ENCODE results near the gene IFI27L2. TPM values are rescaled to one million over a fixed set of nuclear protein-coding genes. Genes with fewer than 3 reads are reported as not detected.

The IFI27L2 gene
- total and polyA plus RNA-seq, 2 experiments from 2014 or later: 95.3 to 170 TPM

DNA sequence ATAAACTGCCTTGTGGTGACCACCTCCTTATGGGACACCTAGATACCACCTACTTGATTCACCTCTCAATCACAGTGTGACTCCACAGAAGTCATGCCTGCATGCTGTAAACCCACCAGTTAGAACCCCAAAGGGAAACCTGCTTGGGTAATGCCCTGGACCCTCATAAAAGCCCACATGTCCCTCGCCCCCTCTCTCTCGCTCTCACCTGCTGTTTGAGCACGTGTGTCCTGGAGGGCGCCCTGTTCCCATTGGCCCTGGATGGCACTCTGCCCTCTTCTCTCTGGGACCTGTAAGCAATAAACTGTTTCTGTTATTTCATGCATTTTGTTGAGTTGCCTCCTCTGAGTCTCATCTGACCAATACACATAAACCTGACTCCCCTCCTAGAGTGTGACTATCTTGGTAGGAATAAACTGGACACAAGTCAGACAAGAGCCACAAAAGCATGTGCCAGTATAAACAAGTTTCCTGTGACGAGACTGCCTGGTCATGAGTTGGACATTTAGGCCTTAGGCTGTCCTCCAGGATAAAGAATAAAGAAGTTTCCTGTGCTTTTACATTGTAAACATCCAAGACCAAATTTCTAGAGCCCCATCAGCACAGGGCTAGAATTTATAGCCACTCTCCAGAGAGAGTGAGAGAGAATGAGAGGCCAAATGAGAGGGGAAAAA, 8.6 kb downstream of the IFI27L2 start:
- Histone ChIP-seq H3F3A (ENCODE audit: insufficient read depth) (peaks cover 12% of the 10 kb centered on the region), H2AFZ (no peak overlapping the region), H3K4me1 (ENCODE audit: insufficient read depth) (peaks cover 15% of the 10 kb centered on the region), H3K79me2 (ENCODE audit: insufficient read depth) (no peaks in the 10 kb centered on the region), H3K36me3 (ENCODE audit: low read depth) (no peaks in the 10 kb centered on the region), H3K9ac (no peak overlapping the region), H3K4me2 (ENCODE audit: unreplicated experiment) (no peak overlapping the region), H3K27me3 (replicated peaks; ENCODE audit: insufficient read depth) (no peaks in the 10 kb centered on the region; the same call in 1 of the 2 replicates), H3K9me3 (ENCODE audit: low read depth) (no peaks in the 10 kb centered on the region), H4K20me1 (ENCODE audit: insufficient read depth) (no peaks in the 10 kb centered on the region), H3K27ac (peak overlapping the region; percentile 68), H3K4me3 (no peak overlapping the region), H3K9me2 (ENCODE audit: insufficient read depth) (no peaks in the 10 kb centered on the region)
- in situ Hi-C loops (cut with MboI): no loop called here
- TF ChIP-seq EZH2phosphoT487 (IDR thresholded peaks at IDR 0.05; ENCODE audit: insufficient read depth, low read depth) (no peak), EZH2 (IDR thresholded peaks at IDR 0.05; ENCODE audit: insufficient read depth, poor library complexity, severe bottlenecking) (no peak)
- 48 to 50% methylated on average over 5 of the region's 5 CpGs for WGBS, 2 experiments (ENCODE audit: low coverage in 1 of 2, low lambda C conversion rate in 2 of 2, missing lambda C conversion rate in 2 of 2)
- DNase-seq: peak; percentile 86

DNA sequence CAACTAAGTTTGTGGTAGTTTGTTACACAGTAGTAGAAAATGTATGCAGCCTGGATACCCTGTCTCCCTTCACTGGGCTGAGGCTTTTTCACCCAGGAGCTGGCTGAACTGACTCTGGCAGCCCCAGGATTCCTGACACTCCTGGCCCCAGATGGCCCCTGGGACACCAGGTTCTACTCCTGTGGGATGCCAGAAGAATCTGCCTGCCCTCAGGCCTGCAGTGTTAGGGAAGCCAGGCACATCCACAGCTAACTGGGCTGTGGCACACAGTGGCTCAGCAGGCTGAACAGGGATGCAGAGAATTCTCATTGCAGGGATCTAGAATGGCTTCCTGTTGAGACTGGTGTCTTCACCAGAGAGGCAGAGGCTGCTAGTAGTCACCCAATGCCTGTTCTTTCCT, 10.3 kb downstream of the IFI27L2 start:
- no peaks in the 10 kb centered on the region for H3K36me3 ChIP-seq (ENCODE audit: low read depth)
- H3K4me1 ChIP-seq (ENCODE audit: insufficient read depth): peaks cover 15% of the 10 kb centered on the region
- no peak overlapping the region for H3K4me3 ChIP-seq
- no peak for DNase-seq
- no peaks in the 10 kb centered on the region for H3K9me2 ChIP-seq (ENCODE audit: insufficient read depth)
- in situ Hi-C loops (cut with MboI): no loop called here
- no peak overlapping the region for H3K9ac ChIP-seq
- no peak overlapping the region for H3K4me2 ChIP-seq (ENCODE audit: unreplicated experiment)
- no peaks in the 10 kb centered on the region for H4K20me1 ChIP-seq (ENCODE audit: insufficient read depth)
- H3K79me2 ChIP-seq (ENCODE audit: insufficient read depth): no peaks in the 10 kb centered on the region
- peaks cover 12% of the 10 kb centered on the region for H3F3A ChIP-seq (ENCODE audit: insufficient read depth)
- no peak overlapping the region for H3K27ac ChIP-seq
- no peak overlapping the region for H2AFZ ChIP-seq
- TF ChIP-seq EZH2phosphoT487 (IDR thresholded peaks at IDR 0.05; ENCODE audit: insufficient read depth, low read depth) (no peak), EZH2 (IDR thresholded peaks at IDR 0.05; ENCODE audit: insufficient read depth, poor library complexity, severe bottlenecking) (no peak)
- no peaks in the 10 kb centered on the region for H3K9me3 ChIP-seq (ENCODE audit: low read depth)
- H3K27me3 ChIP-seq (replicated peaks; ENCODE audit: insufficient read depth): no peaks in the 10 kb centered on the region; the same call in none of the 2 replicates

DNA sequence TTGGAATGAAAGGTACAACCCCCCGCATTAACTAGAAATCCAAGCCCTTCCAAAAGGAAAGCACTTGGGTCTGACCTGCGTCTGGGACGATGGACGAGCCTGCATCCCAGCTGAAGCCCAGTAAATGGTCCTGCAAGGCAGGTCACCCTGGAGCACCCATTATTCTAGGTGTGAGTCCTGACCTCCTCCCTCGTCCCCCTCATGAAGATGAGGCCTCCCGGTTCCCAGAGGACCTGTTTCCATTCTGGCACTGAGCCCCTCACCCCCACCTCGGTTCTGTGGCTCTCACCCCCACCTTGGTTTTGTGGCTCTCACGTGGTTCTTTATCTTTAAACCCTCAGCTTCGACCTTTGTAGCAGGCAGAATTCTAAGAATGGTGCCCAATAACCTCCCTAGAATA, 11.5 kb downstream of the IFI27L2 start:
- in situ Hi-C loops (cut with MboI): no loop called here

DNA sequence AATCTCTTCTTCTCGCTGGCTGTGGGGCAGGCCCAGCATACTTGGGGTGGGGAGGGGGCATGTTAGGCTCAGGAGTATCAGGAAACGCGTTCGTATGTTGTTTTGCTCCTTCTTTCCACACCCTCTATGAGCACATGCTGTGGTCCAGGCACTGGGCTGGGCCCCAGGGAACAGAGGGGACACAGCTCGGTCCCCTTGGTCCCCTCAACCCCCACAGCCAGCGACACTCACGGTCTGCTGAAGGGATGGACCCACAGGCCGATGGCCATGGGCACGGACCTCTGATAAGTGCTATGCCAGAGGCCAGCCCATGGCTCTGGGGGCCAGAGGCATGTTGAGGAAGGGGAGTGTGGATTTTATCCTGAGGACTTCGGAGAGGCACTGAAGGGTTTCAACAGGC, 12.7 kb downstream of the IFI27L2 start:
- WGBS, 2 experiments (ENCODE audit: low coverage in 1 of 2, low lambda C conversion rate in 2 of 2, missing lambda C conversion rate in 2 of 2): 69 to 75% methylated on average over 10 of the region's 10 CpGs
- in situ Hi-C loops (cut with MboI): no loop called here

More for the DNA sequence above, 11.5 kb downstream of the IFI27L2 start:
- Histone ChIP-seq H3K4me2 (ENCODE audit: unreplicated experiment) (no peak overlapping the region), H2AFZ (no peak overlapping the region), H3K27ac (no peak overlapping the region), H3K4me3 (no peak overlapping the region), H3F3A (ENCODE audit: insufficient read depth) (peaks cover 12% of the 10 kb centered on the region), H3K36me3 (ENCODE audit: low read depth) (no peaks in the 10 kb centered on the region), H3K27me3 (replicated peaks; ENCODE audit: insufficient read depth) (no peaks in the 10 kb centered on the region; the same call in none of the 2 replicates), H3K79me2 (ENCODE audit: insufficient read depth) (no peaks in the 10 kb centered on the region), H3K9ac (no peak overlapping the region), H4K20me1 (ENCODE audit: insufficient read depth) (no peaks in the 10 kb centered on the region), H3K9me3 (ENCODE audit: low read depth) (no peaks in the 10 kb centered on the region), H3K9me2 (ENCODE audit: insufficient read depth) (no peaks in the 10 kb centered on the region), H3K4me1 (ENCODE audit: insufficient read depth) (peaks cover 15% of the 10 kb centered on the region)
- WGBS, 2 experiments (ENCODE audit: low coverage in 1 of 2, low lambda C conversion rate in 2 of 2, missing lambda C conversion rate in 2 of 2): 50 to 61% methylated on average over 9 of the region's 9 CpGs
- no peak for DNase-seq
- TF ChIP-seq EZH2 (IDR thresholded peaks at IDR 0.05; ENCODE audit: insufficient read depth, poor library complexity, severe bottlenecking) (no peak), EZH2phosphoT487 (IDR thresholded peaks at IDR 0.05; ENCODE audit: insufficient read depth, low read depth) (no peak)

More for the DNA sequence above, 12.7 kb downstream of the IFI27L2 start:
- Histone ChIP-seq H3K9ac (no peak overlapping the region), H3K4me1 (ENCODE audit: insufficient read depth) (peaks cover 13% of the 10 kb centered on the region), H3F3A (ENCODE audit: insufficient read depth) (peaks cover 8% of the 10 kb centered on the region), H3K79me2 (ENCODE audit: insufficient read depth) (no peaks in the 10 kb centered on the region), H3K9me3 (ENCODE audit: low read depth) (no peaks in the 10 kb centered on the region), H4K20me1 (ENCODE audit: insufficient read depth) (no peaks in the 10 kb centered on the region), H3K4me2 (ENCODE audit: unreplicated experiment) (no peak overlapping the region), H3K27ac (no peak overlapping the region), H3K36me3 (ENCODE audit: low read depth) (no peaks in the 10 kb centered on the region), H2AFZ (no peak overlapping the region), H3K9me2 (ENCODE audit: insufficient read depth) (no peaks in the 10 kb centered on the region), H3K4me3 (no peak overlapping the region), H3K27me3 (replicated peaks; ENCODE audit: insufficient read depth) (no peaks in the 10 kb centered on the region; the same call in none of the 2 replicates)
- TF ChIP-seq EZH2 (IDR thresholded peaks at IDR 0.05; ENCODE audit: insufficient read depth, poor library complexity, severe bottlenecking) (no peak), EZH2phosphoT487 (IDR thresholded peaks at IDR 0.05; ENCODE audit: insufficient read depth, low read depth) (no peak)
- DNase-seq: no peak
